Glomerular endothelial cell (primary cell): Measurements from ENCODE around the gene HSPB9. TPM values are rescaled to one million over a fixed set of nuclear protein-coding genes. Genes with fewer than 3 reads are reported as not detected.

Experiments used
- total RNA-seq: library from RNA; depleted of rRNA; stranded (reverse); fragments of >200 nt; gene quantifications from 2 replicates; pipeline ENCODE4 v1.2.3, GENCODE V29; 2015

HSPB9 gene
- total RNA-seq, 1 donor from 2014 or later: not detected

Other genes with a start within 250 kb of the HSPB9 start
- 286 and 388 TPM in 2 replicates for gene ACLY, start 203.9 kb upstream of the HSPB9 start, total RNA-seq
- 0.15 and 0.58 TPM in 2 replicates for gene ODAD4, start 192.2 kb upstream of the HSPB9 start, total RNA-seq
- 79.3 and 97.1 TPM in 2 replicates for gene CNP, start 156.0 kb upstream of the HSPB9 start, total RNA-seq
- 76.2 and 77.3 TPM in 2 replicates for gene DNAJC7, start 105.4 kb upstream of the HSPB9 start, total RNA-seq
- 90.9 and 95.7 TPM in 2 replicates for gene NKIRAS2, start 102.7 kb upstream of the HSPB9 start, total RNA-seq
- 0.70 TPM in 1 of 2 replicates, not detected in the other for gene C17orf113, start 72.2 kb upstream of the HSPB9 start, total RNA-seq
- gene ZNF385C, start 24.3 kb upstream of the HSPB9 start, total RNA-seq: not detected in 2 replicates
- gene DHX58, start 10.1 kb upstream of the HSPB9 start, total RNA-seq: 6.5 and 11.3 TPM in 2 replicates
- gene KAT2A, start 1.4 kb upstream of the HSPB9 start, total RNA-seq: 24.1 and 26.2 TPM in 2 replicates
- gene RAB5C, start 32.2 kb downstream of the HSPB9 start, total RNA-seq: 224 and 227 TPM in 2 replicates
- 0.05 and 0.70 TPM in 2 replicates for gene KCNH4, start 58.3 kb downstream of the HSPB9 start, total RNA-seq
- gene HCRT, start 62.6 kb downstream of the HSPB9 start, total RNA-seq: not detected in 2 replicates
- 13.7 and 14.3 TPM in 2 replicates for gene GHDC, start 71.7 kb downstream of the HSPB9 start, total RNA-seq
- 31.0 and 48.5 TPM in 2 replicates for gene STAT5B, start 153.6 kb downstream of the HSPB9 start, total RNA-seq
- gene STAT5A, start 165.7 kb downstream of the HSPB9 start, total RNA-seq: 14.6 and 21.9 TPM in 2 replicates